DND-41 (cell line): Measurements from ENCODE around the gene MINDY1.

Source experiments
- ATAC-seq: fragments of 200-7000 bp; cut with Tn5 transposase; 3 replicates; pipeline ENCODE4 v1.9.1; 2021; ENCODE audit warnings: low read depth; ENCODE audit not compliant: insufficient read depth
- DNase-seq: peaks from one replicate; pipeline ENCODE4 v3.0.0-alpha.2; 2020
- H2AFZ ChIP-seq: 2 replicates; pipeline ENCODE4 v1.6.0; 2012; ENCODE audit warnings: low read depth, low read length
- H3K27ac ChIP-seq: 2 replicates; pipeline ENCODE4 v1.5.1; 2012; ENCODE audit warnings: low read length, inconsistent platforms
- H3K27me3 ChIP-seq: fragments of 200-600 bp; sonication (generic); 2 replicates; pipeline ENCODE4 v1.6.0; 2012; ENCODE audit warnings: low read length, mild to moderate bottlenecking, inconsistent platforms; ENCODE audit not compliant: insufficient read depth, poor library complexity
- H3K36me3 ChIP-seq: 2 replicates; pipeline ENCODE4 v1.5.1; 2012; ENCODE audit warnings: low read length, inconsistent platforms; ENCODE audit not compliant: insufficient read depth
- H3K4me1 ChIP-seq: 2 replicates; pipeline ENCODE4 v1.5.1; 2012; ENCODE audit warnings: mild to moderate bottlenecking, low read length; ENCODE audit not compliant: insufficient read depth
- H3K4me2 ChIP-seq: 2 replicates; pipeline ENCODE4 v1.6.0; 2012; ENCODE audit warnings: mild to moderate bottlenecking, moderate library complexity, low read length, inconsistent platforms; ENCODE audit not compliant: insufficient read depth
- H3K4me3 ChIP-seq, 2 experiments: fragments of 200-600 bp in 1 of 2; shearing (Covaris generic) in 1 of 2; 2 replicates each; pipeline ENCODE4 v1.5.1; 2012 to 2016; ENCODE audit warnings: inconsistent platforms in 2 of 2, low read length in 2 of 2, mild to moderate bottlenecking in 2 of 2, low read depth in 1 of 2, moderate library complexity in 1 of 2
- H3K79me2 ChIP-seq: 2 replicates; pipeline ENCODE4 v1.6.0; 2012; ENCODE audit warnings: low read length, inconsistent platforms; ENCODE audit not compliant: insufficient read depth
- H3K9ac ChIP-seq: 2 replicates; pipeline ENCODE4 v1.6.0; 2012; ENCODE audit warnings: low read depth, mild to moderate bottlenecking, inconsistent platforms, low read length, moderate library complexity
- H3K9me3 ChIP-seq: 2 replicates; pipeline ENCODE4 v1.5.1; 2012; ENCODE audit warnings: low read length, moderate library complexity, mild to moderate bottlenecking, inconsistent platforms; ENCODE audit not compliant: insufficient read depth, severe bottlenecking
- H4K20me1 ChIP-seq: 2 replicates; pipeline ENCODE4 v1.6.0; 2012; ENCODE audit warnings: low read length; ENCODE audit not compliant: insufficient read depth
- CTCF ChIP-seq: IDR thresholded peaks from 2 replicates; pipeline ENCODE4 v1.5.1; 2012; ENCODE audit warnings: borderline replicate concordance, low read length, moderate library complexity, mild to moderate bottlenecking; ENCODE audit not compliant: poor library complexity, severe bottlenecking; ENCODE audit errors: extremely low read depth
- EZH2 ChIP-seq: IDR thresholded peaks from 3 replicates; pipeline ENCODE4 v1.6.1; 2012; ENCODE audit warnings: borderline replicate concordance, low read depth, mild to moderate bottlenecking, moderate library complexity, low read length, inconsistent platforms; ENCODE audit not compliant: severe bottlenecking

Gene MINDY1

GRCh38 chr1:151002051-151002450 is 4.7 kb downstream of the MINDY1 start:
- no peaks in the 10 kb centered on the region for H4K20me1 ChIP-seq
- H3K4me2 ChIP-seq: no peak overlapping the region
- H3K27ac ChIP-seq: no peak overlapping the region
- no peak overlapping the region for H2AFZ ChIP-seq
- ATAC-seq: no peak
- no peak overlapping the region for H3K9ac ChIP-seq
- TF ChIP-seq CTCF (no peak), EZH2 (no peak)
- H3K4me3 ChIP-seq: no peak overlapping the region
- H3K79me2 ChIP-seq: no peaks in the 10 kb centered on the region
- no peak for DNase-seq
- H3K9me3 ChIP-seq: no peaks in the 10 kb centered on the region
- no peaks in the 10 kb centered on the region for H3K27me3 ChIP-seq
- H3K4me1 ChIP-seq: peaks cover 43% of the 10 kb centered on the region
- H3K36me3 ChIP-seq: no peaks in the 10 kb centered on the region; the same call in 1 of the 2 replicates

- H3K4me1 ChIP-seq: peaks cover 38% of the 10 kb centered on the region
- no peaks in the 10 kb centered on the region; the same call in 1 of the 2 replicates for H3K36me3 ChIP-seq
- H3K27ac ChIP-seq: no peak overlapping the region
Observed at GRCh38 chr1:151001602-151002001, 5.1 kb downstream of the MINDY1 start.

GRCh38 chr1:151000408-151000807 is 6.3 kb downstream of the MINDY1 start:
- no peaks in the 10 kb centered on the region for H4K20me1 ChIP-seq
- no peaks in the 10 kb centered on the region; the same call in 1 of the 2 replicates for H3K36me3 ChIP-seq

More at GRCh38 chr1:151001602-151002001, 5.1 kb downstream of the MINDY1 start:
- Histone ChIP-seq H3K9ac (no peak overlapping the region), H3K4me2 (no peak overlapping the region), H4K20me1 (no peaks in the 10 kb centered on the region), H2AFZ (no peak overlapping the region), H3K79me2 (no peaks in the 10 kb centered on the region), H3K4me3 (no peak overlapping the region), H3K9me3 (no peaks in the 10 kb centered on the region), H3K27me3 (no peaks in the 10 kb centered on the region)
- TF ChIP-seq EZH2 (no peak), CTCF (no peak)
- DNase-seq (no peak), ATAC-seq (no peak)

More at GRCh38 chr1:151000408-151000807, 6.3 kb downstream of the MINDY1 start:
- DNase-seq (no peak), ATAC-seq (no peak)
- Histone ChIP-seq H3K27me3 (no peaks in the 10 kb centered on the region), H3K27ac (no peak overlapping the region), H3K4me2 (no peak overlapping the region), H3K4me1 (peaks cover 33% of the 10 kb centered on the region), H3K4me3 (no peak overlapping the region), H2AFZ (no peak overlapping the region), H3K9ac (no peak overlapping the region), H3K79me2 (no peaks in the 10 kb centered on the region), H3K9me3 (no peaks in the 10 kb centered on the region)
- TF ChIP-seq CTCF: no peak
- no peak for TF ChIP-seq EZH2
